ENCODE results near the gene BIK. TPM values are rescaled to one million over a fixed set of nuclear protein-coding genes. Genes with fewer than 3 reads are reported as not detected.

The BIK gene
- total RNA-seq, 1 experiment from 2014 or later: 2.0 TPM

- H3K27me3 ChIP-seq (replicated peaks; ENCODE audit: insufficient read depth, low read depth, low read length, poor library complexity): no peaks in the 10 kb centered on the region
- no peak overlapping the region for H3K4me3 ChIP-seq (ENCODE audit: low read depth, low read length, poor library complexity, severe bottlenecking)
- TF ChIP-seq CTCF (conservative IDR thresholded peaks at IDR 0.05; ENCODE audit: low read depth, low read length) (no peak), EZH2 (IDR thresholded peaks at IDR 0.05; ENCODE audit: borderline replicate concordance, low read depth, low read length, poor library complexity, severe bottlenecking) (no peak)
- no peaks in the 10 kb centered on the region for H3K36me3 ChIP-seq (ENCODE audit: insufficient read depth, low read length, poor library complexity, severe bottlenecking)
- intact Hi-C loops (cut with micrococcal nuclease; ENCODE audit: unreplicated experiment): no loop called here
- H3K27ac ChIP-seq (ENCODE audit: low read depth, low read length, poor library complexity, severe bottlenecking): no peak overlapping the region
- ChIA-PET POLR2A (ENCODE audit: low non-redundant PET) (no interaction called here), CTCF (no interaction called here)
- no TSS peak for BruUV-seq (replicated peaks)
- DNase-seq (ENCODE audit: low spot score): no peak
- no peaks in the 10 kb centered on the region for H3K4me1 ChIP-seq (ENCODE audit: insufficient read depth, low read length, poor library complexity, severe bottlenecking)
- peaks cover 10% of the 10 kb centered on the region for H3K9me3 ChIP-seq (ENCODE audit: low read depth, low read length, poor library complexity, severe bottlenecking)
These were observed 14.1 kb upstream of the BIK start for GRCh38 chr22:43096420-43096819.

GRCh38 chr22:43098356-43098755, 12.2 kb upstream of the BIK start:
- no peak for DNase-seq (ENCODE audit: low spot score)
- Histone ChIP-seq H3K27ac (ENCODE audit: low read depth, low read length, poor library complexity, severe bottlenecking) (no peak overlapping the region), H3K9me3 (ENCODE audit: low read depth, low read length, poor library complexity, severe bottlenecking) (peaks cover 10% of the 10 kb centered on the region), H3K27me3 (replicated peaks; ENCODE audit: insufficient read depth, low read depth, low read length, poor library complexity) (no peaks in the 10 kb centered on the region), H3K36me3 (ENCODE audit: insufficient read depth, low read length, poor library complexity, severe bottlenecking) (no peaks in the 10 kb centered on the region), H3K4me3 (ENCODE audit: low read depth, low read length, poor library complexity, severe bottlenecking) (no peak overlapping the region), H3K4me1 (ENCODE audit: insufficient read depth, low read length, poor library complexity, severe bottlenecking) (no peaks in the 10 kb centered on the region)
- intact Hi-C loops (cut with micrococcal nuclease; ENCODE audit: unreplicated experiment): no loop called here
- TF ChIP-seq EZH2 (IDR thresholded peaks at IDR 0.05; ENCODE audit: borderline replicate concordance, low read depth, low read length, poor library complexity, severe bottlenecking): no peak
- TF ChIP-seq CTCF (conservative IDR thresholded peaks at IDR 0.05; ENCODE audit: low read depth, low read length): no peak
- POLR2A ChIA-PET (ENCODE audit: low non-redundant PET): no interaction called here
- CTCF ChIA-PET: interaction anchor here (1.2 kb wide), 1 partner anchor 8 kb away, joined by 3 read pairs; no protein-coding TSS in a partner anchor
- BruUV-seq (replicated peaks): no TSS peak

GRCh38 chr22:43099095-43099494, 11.5 kb upstream of the BIK start:
- Histone ChIP-seq H3K4me1 (ENCODE audit: insufficient read depth, low read length, poor library complexity, severe bottlenecking) (no peaks in the 10 kb centered on the region), H3K36me3 (ENCODE audit: insufficient read depth, low read length, poor library complexity, severe bottlenecking) (no peaks in the 10 kb centered on the region), H3K9me3 (ENCODE audit: low read depth, low read length, poor library complexity, severe bottlenecking) (peaks cover 10% of the 10 kb centered on the region), H3K27ac (ENCODE audit: low read depth, low read length, poor library complexity, severe bottlenecking) (no peak overlapping the region), H3K27me3 (replicated peaks; ENCODE audit: insufficient read depth, low read depth, low read length, poor library complexity) (no peaks in the 10 kb centered on the region), H3K4me3 (ENCODE audit: low read depth, low read length, poor library complexity, severe bottlenecking) (no peak overlapping the region)
- no TSS peak for BruUV-seq (replicated peaks)
- POLR2A ChIA-PET (ENCODE audit: low non-redundant PET): interaction anchor here (0.7 kb wide), 1 partner anchor 386 kb away, joined by 8 read pairs; no protein-coding TSS in a partner anchor
- CTCF ChIA-PET: interaction anchor here (1.2 kb wide), 1 partner anchor 9 kb away, joined by 3 read pairs; no protein-coding TSS in a partner anchor
- intact Hi-C loops (cut with micrococcal nuclease; ENCODE audit: unreplicated experiment): no loop called here
- DNase-seq (ENCODE audit: low spot score): no peak
- no peak for TF ChIP-seq EZH2 (IDR thresholded peaks at IDR 0.05; ENCODE audit: borderline replicate concordance, low read depth, low read length, poor library complexity, severe bottlenecking)
- TF ChIP-seq CTCF (conservative IDR thresholded peaks at IDR 0.05; ENCODE audit: low read depth, low read length): no peak
